Left lung (tissue), 10 donors: ENCODE data around the gene LMO1. TPM values are rescaled to one million over a fixed set of nuclear protein-coding genes. Genes with fewer than 3 reads are reported as not detected.

Experiments
- ATAC-seq: fragments of 200-7000 bp; cut with Tn5 transposase; one replicate; pipeline ENCODE4 v1.9.1; 2020; ENCODE audit warnings: moderate library complexity
- DNase-seq, 4 donors: peaks; one replicate each; pipeline ENCODE4 v3.0.0-alpha.2; 2013 to 2020
- H3K27ac ChIP-seq, 2 donors: fragments of 200-600 bp; sonication (generic) in 1 of 2; one replicate each; pipeline versions ENCODE4 v1.5.0 to v1.8.0; 2020 to 2021
- H3K27me3 ChIP-seq, 2 donors: fragments of 200-600 bp; sonication (generic) in 1 of 2; one replicate each; pipeline versions ENCODE4 v1.5.0 to v1.8.0; 2020 to 2021
- H3K36me3 ChIP-seq, 2 donors: fragments of 200-600 bp; sonication (generic) in 1 of 2; one replicate each; pipeline versions ENCODE4 v1.5.0 to v1.8.0; 2020 to 2021
- H3K4me1 ChIP-seq, 2 donors: fragments of 200-600 bp; one replicate each; pipeline ENCODE4 v1.8.0; 2021
- H3K4me3 ChIP-seq, 2 donors: fragments of 200-600 bp; sonication (generic) in 1 of 2; one replicate each; pipeline versions ENCODE4 v1.5.0 to v1.8.0; 2020 to 2021; ENCODE audit warnings: mild to moderate bottlenecking in 1 of 2
- H3K9me3 ChIP-seq, 2 donors: fragments of 200-600 bp; sonication (generic) in 1 of 2; one replicate each; pipeline versions ENCODE4 v1.5.0 to v1.8.0; 2020 to 2021
- CTCF ChIP-seq, 2 donors: fragments of 200-600 bp; sonication (generic) in 1 of 2; IDR thresholded peaks; one replicate each; pipeline versions ENCODE4 v1.5.0 to v1.8.0; 2021; ENCODE audit warnings: antibody characterized with exemption in 2 of 2
- intact Hi-C, 2 donors: fragments of 100-400 bp; cut with DNase I; formaldehyde crosslinking; loops; one replicate each; pipeline versions ENCODE4 v1.11.2 to v1.14.2; 2022
- polyA plus RNA-seq, 6 donors: library from polyadenylated mRNA; unstranded; fragments of 120-200 nt; gene quantifications; one replicate each; pipeline ENCODE4 v1.2.1, GENCODE V29; 2013; ENCODE audit not compliant: insufficient read length in 6 of 6
- total RNA-seq, 2 donors: library from RNA; stranded (reverse); fragmentation: NEBNext Ultra II Directional; extraction: Animal tissue kit (Norgen Biotek cat#: 25700); gene quantifications; one replicate each; pipeline ENCODE4 v1.2.1, GENCODE V29; 2021
- donor health status: DM: no; HTN: yes; CAD: no.
- donor health status: DM: no; HTN: no; CAD: no.

Gene LMO1
- total and polyA plus RNA-seq, 8 donors, result 0.18 to 0.48 (median 0.23) TPM; not detected in 3

DNA sequence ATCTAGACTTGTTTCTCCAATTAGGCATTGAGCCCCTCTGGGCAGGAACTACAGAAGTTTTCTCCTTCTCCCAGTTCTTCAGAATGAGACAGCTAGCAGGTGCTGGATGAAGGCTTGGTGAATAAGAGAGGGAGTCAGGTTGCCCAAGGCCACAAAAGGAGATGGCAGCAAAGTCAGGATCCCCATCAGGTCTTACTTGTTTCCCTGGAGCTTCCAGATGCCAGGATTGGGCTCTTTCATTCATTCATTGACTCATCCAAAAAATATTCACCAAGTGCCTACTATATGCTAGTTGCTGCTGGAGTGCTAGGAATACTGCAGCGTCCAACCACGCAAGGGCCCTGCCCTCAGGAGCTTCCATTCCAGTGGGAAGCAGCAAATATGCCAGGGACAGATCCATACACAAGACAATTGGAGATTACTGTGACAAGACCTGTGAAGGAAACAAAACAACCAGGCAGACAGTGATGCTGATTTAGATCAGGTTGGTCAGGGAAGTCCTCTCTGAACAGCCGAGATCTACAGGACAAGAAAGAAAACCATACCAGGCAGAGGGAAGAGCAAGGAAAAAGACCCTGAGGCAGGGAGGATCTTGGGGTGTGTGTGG lies 24.6 kb upstream of the LMO1 start:
- no peaks in the 10 kb centered on the region for H3K9me3 ChIP-seq
- TF ChIP-seq CTCF (IDR thresholded peaks at IDR 0.05), result no peak
- DNase-seq (no peak), ATAC-seq (no peak)
- no peaks in the 10 kb centered on the region for H3K4me1 ChIP-seq
- H3K4me3 ChIP-seq, result no peak overlapping the region
- no peak overlapping the region for H3K27ac ChIP-seq
- H3K36me3 ChIP-seq, result no peaks in the 10 kb centered on the region
- peaks cover 0 to 27% of the 10 kb centered on the region in 2 donors for H3K27me3 ChIP-seq
- intact Hi-C loops, result no loop called here

GRCh38 chr11:8287703-8288102 lies 24.0 kb upstream of the LMO1 start:
- Histone ChIP-seq H3K27me3 (peaks cover 0 to 32% of the 10 kb centered on the region in 2 donors), H3K4me1 (no peaks in the 10 kb centered on the region), H3K36me3 (no peaks in the 10 kb centered on the region), H3K9me3 (no peaks in the 10 kb centered on the region), H3K4me3 (no peak overlapping the region), H3K27ac (no peak overlapping the region)
- no peak for TF ChIP-seq CTCF (IDR thresholded peaks at IDR 0.05)
- intact Hi-C loops, result no loop called here
- ATAC-seq (no peak), DNase-seq (no peak)

GRCh38 chr11:8287297-8287696 lies 23.6 kb upstream of the LMO1 start:
- no peak for TF ChIP-seq CTCF (IDR thresholded peaks at IDR 0.05)
- no peaks in the 10 kb centered on the region for H3K9me3 ChIP-seq
- DNase-seq (no peak), ATAC-seq (no peak)
- intact Hi-C loops, result no loop called here
- H3K27ac ChIP-seq, result no peak overlapping the region
- no peaks in the 10 kb centered on the region for H3K36me3 ChIP-seq
- H3K4me3 ChIP-seq, result no peak overlapping the region
- peaks cover 0 to 34% of the 10 kb centered on the region in 2 donors for H3K27me3 ChIP-seq
- H3K4me1 ChIP-seq, result no peaks in the 10 kb centered on the region

DNA sequence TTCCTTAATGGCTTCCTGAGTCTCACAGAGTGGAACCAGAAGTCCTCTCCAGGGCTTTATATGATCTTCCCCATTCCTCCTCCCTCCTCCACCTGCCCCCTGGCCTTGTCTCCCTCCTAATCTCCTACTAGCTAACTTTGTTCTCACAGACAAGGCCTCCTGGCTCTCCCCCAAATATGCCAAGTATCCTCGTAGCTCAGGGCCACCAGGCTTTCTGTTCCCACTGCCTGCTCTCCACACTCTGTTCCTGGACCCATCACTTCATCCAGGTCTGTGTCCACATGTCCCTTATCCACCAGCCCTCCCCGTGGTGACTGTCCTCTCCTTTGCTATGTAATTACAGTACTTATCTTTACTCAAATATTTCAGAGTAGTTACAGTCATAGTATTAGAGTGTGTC lies 23.2 kb upstream of the LMO1 start:
- H3K27me3 ChIP-seq, result peaks cover 0 to 32% of the 10 kb centered on the region in 2 donors
- no peak for DNase-seq
- TF ChIP-seq CTCF (IDR thresholded peaks at IDR 0.05), result no peak
- no peak overlapping the region for H3K27ac ChIP-seq
- no peaks in the 10 kb centered on the region for H3K4me1 ChIP-seq
- intact Hi-C loops, result no loop called here
- no peaks in the 10 kb centered on the region for H3K36me3 ChIP-seq
- ATAC-seq, result no peak
- H3K9me3 ChIP-seq, result no peaks in the 10 kb centered on the region
- H3K4me3 ChIP-seq, result no peak overlapping the region

DNA sequence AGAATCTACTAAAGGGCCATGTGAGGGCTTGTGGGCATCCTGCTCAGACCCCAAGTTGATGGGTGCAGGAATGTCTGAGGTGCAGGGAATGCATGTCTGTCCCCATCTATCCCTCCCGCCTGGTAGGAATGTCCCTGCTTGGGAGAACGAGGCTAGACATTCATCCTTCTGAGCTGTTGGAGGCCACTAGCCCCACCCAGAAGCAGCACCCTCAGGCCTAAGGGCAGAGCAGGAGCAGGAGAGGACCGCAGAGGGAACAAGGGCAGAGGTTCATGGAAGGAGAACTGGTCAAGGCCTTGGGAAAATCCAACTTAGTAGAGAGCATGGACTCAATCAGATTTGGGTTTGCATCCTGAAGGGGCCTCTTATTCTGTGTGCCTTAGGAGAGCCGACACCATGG lies 22.1 kb upstream of the LMO1 start:
- TF ChIP-seq CTCF (IDR thresholded peaks at IDR 0.05), result no peak
- DNase-seq, result no peak
- H3K4me1 ChIP-seq, result no peaks in the 10 kb centered on the region
- H3K9me3 ChIP-seq, result no peaks in the 10 kb centered on the region
- no peak overlapping the region for H3K27ac ChIP-seq
- no peak overlapping the region for H3K4me3 ChIP-seq
- no peak for ATAC-seq
- intact Hi-C loops, result no loop called here
- H3K36me3 ChIP-seq, result no peaks in the 10 kb centered on the region
- H3K27me3 ChIP-seq, result peaks cover 0 to 24% of the 10 kb centered on the region in 2 donors
